Endothelial cell of umbilical vein (primary cell): ENCODE measurements around the gene BHLHE23. TPM values are rescaled to one million over a fixed set of nuclear protein-coding genes. Genes with fewer than 3 reads are reported as not detected.
A peak's percentile ranks its signal among the peaks of the same experiment; 100 is the strongest.

Source experiments
- BruUV-seq: library from RNA; stranded (reverse); fragments of 400-500 nt; replicated peaks from 2 replicates; lab custom pipeline; 2021; lab: Mats Ljungman, UMichigan
- CTCF ChIA-PET: fragments of 300-600, 350-600 bp; sonication (Branson Sonifier 250); formaldehyde crosslinking; loops from one replicate; lab custom pipeline; 2021; ENCODE audit warnings: antibody characterized with exemption, inconsistent platforms; lab: Charles Lee
- POLR2A ChIA-PET: fragments of 300-600, 350-600 bp; sonication (Branson Sonifier 250); formaldehyde crosslinking; loops from one replicate; lab custom pipeline; 2021; ENCODE audit warnings: antibody characterized with exemption, inconsistent platforms; lab: Charles Lee
- DNase-seq: peaks from one replicate; pipeline ENCODE4 v3.0.0-alpha.2; 2011; ENCODE audit warnings: low read depth, low spot score
- FAIRE-seq: peaks from 2 replicates; lab custom pipeline; 2011; peaks lifted over from hg19 to GRCh38; lab: Jason Lieb, UNC
- H2AFZ ChIP-seq: 2 replicates; pipeline ENCODE4 v1.6.0; 2012; ENCODE audit warnings: low read depth, low read length, control low read depth, inconsistent platforms
- H3K27ac ChIP-seq: 2 replicates; pipeline ENCODE4 v1.5.1; 2011; ENCODE audit warnings: low read depth, mild to moderate bottlenecking, control low read depth, low read length, moderate library complexity; ENCODE audit not compliant: insufficient read depth
- H3K27me3 ChIP-seq, 2 experiments: 2 replicates each; pipeline versions ENCODE4 v1.6.0 to v1.6.1; 2011; ENCODE audit warnings: low read length in 2 of 2, mixed read lengths in 1 of 2; ENCODE audit not compliant: control insufficient read depth in 2 of 2, insufficient read depth in 2 of 2
- H3K36me3 ChIP-seq, 2 experiments: 2 replicates in 1 of 2; 3 replicates in 1 of 2; pipeline ENCODE4 v1.5.1; 2011; ENCODE audit warnings: low read length in 2 of 2, mild to moderate bottlenecking in 1 of 2, moderate library complexity in 1 of 2; ENCODE audit not compliant: control insufficient read depth in 2 of 2, insufficient read depth in 2 of 2; ENCODE audit errors: extremely low read depth in 1 of 2
- H3K4me1 ChIP-seq: 3 replicates; pipeline ENCODE4 v1.5.1; 2011; ENCODE audit warnings: mild to moderate bottlenecking, low read length; ENCODE audit not compliant: control insufficient read depth, insufficient read depth; ENCODE audit errors: extremely low read depth
- H3K4me2 ChIP-seq: 2 replicates; pipeline ENCODE4 v1.6.1; 2011; ENCODE audit warnings: low read length, control low read depth, mixed read lengths; ENCODE audit not compliant: insufficient read depth
- H3K4me3 ChIP-seq, 3 experiments: fragments of 200-600 bp in 1 of 3; sonication (generic), shearing (Covaris generic) in 1 of 3; replicated peaks in 1 of 3; 2 replicates each; pipeline ENCODE4 v1.5.1; 2011 to 2016; ENCODE audit warnings: control low read depth in 3 of 3, low read length in 3 of 3, mild to moderate bottlenecking in 2 of 3, inconsistent platforms in 1 of 3, low read depth in 1 of 3, moderate library complexity in 1 of 3; ENCODE audit not compliant: insufficient read depth in 1 of 3
- H3K79me2 ChIP-seq: 2 replicates; pipeline ENCODE4 v1.6.0; 2012; ENCODE audit warnings: low read length, inconsistent platforms; ENCODE audit not compliant: control insufficient read depth, insufficient read depth
- H3K9ac ChIP-seq: replicated peaks from 2 replicates; pipeline ENCODE3; 2011; ENCODE audit warnings: low read length, control low read depth; ENCODE audit not compliant: insufficient read depth; ENCODE audit errors: extremely low read depth
- H3K9me1 ChIP-seq: replicated peaks from 3 replicates; pipeline ENCODE4 v1.6.0; 2011; ENCODE audit warnings: mild to moderate bottlenecking, low read length; ENCODE audit not compliant: control insufficient read depth, insufficient read depth; ENCODE audit errors: extremely low read depth
- H3K9me3 ChIP-seq: replicated peaks from 2 replicates; pipeline ENCODE4 v1.5.1; 2012; ENCODE audit warnings: low read length, inconsistent platforms; ENCODE audit not compliant: control insufficient read depth, insufficient read depth
- H4K20me1 ChIP-seq: replicated peaks from 2 replicates; pipeline ENCODE3; 2011; ENCODE audit warnings: mild to moderate bottlenecking, low read length; ENCODE audit not compliant: control insufficient read depth, insufficient read depth; ENCODE audit errors: extremely low read depth
- EZH2 ChIP-seq: IDR thresholded peaks from 2 replicates; pipeline ENCODE4 v1.6.1; 2012; ENCODE audit warnings: borderline replicate concordance, low read depth, mild to moderate bottlenecking, moderate library complexity, low read length, inconsistent platforms; ENCODE audit not compliant: severe bottlenecking
- FOS ChIP-seq: IDR thresholded peaks from 2 replicates; pipeline ENCODE4 v1.6.1; 2011; ENCODE audit warnings: mild to moderate bottlenecking, low read length, moderate library complexity, borderline replicate concordance; ENCODE audit not compliant: insufficient read depth
- JUN ChIP-seq: IDR thresholded peaks from 2 replicates; pipeline ENCODE4 v1.6.1; 2011; ENCODE audit warnings: borderline replicate concordance, low read depth; ENCODE audit not compliant: insufficient read length, insufficient read depth
- MYC ChIP-seq: IDR thresholded peaks from one replicate; pipeline ENCODE4 v1.6.1; 2011; ENCODE audit warnings: mild to moderate bottlenecking, low read depth, low read length
- POLR2A ChIP-seq: IDR thresholded peaks from 2 replicates; pipeline ENCODE4 v1.6.1; 2012; ENCODE audit warnings: low read depth, mild to moderate bottlenecking, control low read depth, low read length
- POLR2AphosphoS5 ChIP-seq: IDR thresholded peaks from 2 replicates; pipeline ENCODE4 v1.6.1; 2012; ENCODE audit warnings: low read depth, mild to moderate bottlenecking, control low read depth, low read length, moderate library complexity; ENCODE audit not compliant: insufficient read depth
- dilution Hi-C: fragments of 300-500 bp; cut with MboI; formaldehyde crosslinking; loops from one replicate; pipeline ENCODE4 v1.15.0; 2019; ENCODE audit warnings: low sequenced_read_pairs; ENCODE audit not compliant: extremely low pct_ligation_motif_present
- intact Hi-C: fragments of 100-400 bp; cut with micrococcal nuclease; formaldehyde crosslinking; loops from one replicate; pipeline ENCODE4 v1.10.0; 2022
- polyA plus RNA-seq, 4 experiments: library from polyadenylated mRNA; depleted of rRNA in 3 of 4; stranded (reverse) in 3 of 4; unstranded in 1 of 4; fragments of >200 nt; gene quantifications; 2 replicates each; pipeline versions ENCODE4 v1.2.1 to v1.2.3, GENCODE V29; 2011 to 2012; ENCODE audit warnings: missing spikeins in 1 of 4
- total RNA-seq: library from RNA; stranded (reverse); gene quantifications from 2 replicates; pipeline ENCODE4 v1.2.3, GENCODE V29; 2021
- TF ChIP-seq, protein P1 (sequence below): IDR thresholded peaks from 2 replicates; pipeline ENCODE4 v1.6.1; 2011; ENCODE audit not compliant: insufficient read depth, insufficient read length

Gene BHLHE23
- total and polyA plus RNA-seq, 2 donors (not counting 3 experiments of a cell fraction or from before 2014, with no cell fraction given): not detected

DNA sequence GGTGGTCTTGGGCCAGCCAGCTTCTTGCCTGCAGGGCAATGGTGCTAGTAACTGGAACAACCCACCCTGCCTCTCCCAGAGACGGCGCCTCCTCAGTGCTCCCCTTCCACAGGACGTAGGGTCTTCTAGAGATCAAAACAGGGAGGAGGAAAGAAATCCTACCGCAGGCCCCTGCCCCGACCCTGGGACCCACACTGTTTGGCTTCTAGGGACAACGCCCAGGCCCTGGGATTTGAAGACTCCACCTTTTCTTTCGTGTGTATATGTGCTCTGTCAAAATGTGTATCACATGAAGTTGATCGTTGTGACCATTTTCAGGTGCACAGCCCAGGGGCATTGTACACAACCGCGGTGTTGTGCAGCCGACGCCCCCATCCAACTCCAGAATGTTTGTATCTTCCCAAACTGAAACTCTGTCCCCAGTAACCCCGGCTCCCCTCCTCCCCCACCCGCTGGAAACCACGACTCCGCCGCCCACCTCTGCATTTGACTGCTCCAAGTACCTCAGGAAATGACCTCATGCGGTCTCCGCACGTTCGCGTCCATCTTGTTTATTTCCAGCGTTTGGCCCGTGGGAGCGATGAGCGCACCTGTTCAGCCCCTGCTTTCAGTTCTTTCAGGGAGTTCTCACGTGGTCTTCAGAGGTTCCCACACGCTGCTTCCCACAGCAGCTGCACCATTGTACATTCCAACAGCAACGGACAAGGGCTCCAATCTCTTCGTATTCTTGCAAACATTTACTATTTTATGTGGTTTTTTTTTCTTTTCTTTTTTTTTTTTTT lies 3.4 kb upstream of the BHLHE23 start:
- peak; percentile 12 for DNase-seq
- Histone ChIP-seq H3K4me2 (no peak overlapping the region), H3K9ac (no peak overlapping the region), H3K27ac (no peak overlapping the region), H2AFZ (no peak overlapping the region), H3K9me3 (no peaks in the 10 kb centered on the region), H3K9me1 (no peaks in the 10 kb centered on the region), H3K36me3 (no peaks in the 10 kb centered on the region), H3K4me1 (no peaks in the 10 kb centered on the region), H3K27me3 (peaks cover 63 to 77% of the 10 kb centered on the region in 2 experiments), H3K79me2 (no peaks in the 10 kb centered on the region), H3K4me3 (no peak overlapping the region), H4K20me1 (no peaks in the 10 kb centered on the region)
- no TSS peak for BruUV-seq
- POLR2A ChIA-PET: interaction anchor here (0.6 kb wide), 1 partner anchor 8 kb away, joined by 5 read pairs; no protein-coding TSS in a partner anchor
- intact Hi-C loops (loop anchor here (1.0 kb wide), 2 partner anchors 38 to 137 kb away; no protein-coding TSS in a partner anchor), dilution Hi-C loops (no loop called here)
- TF ChIP-seq FOS: no peak
- no peak for TF ChIP-seq MYC
- TF ChIP-seq POLR2A: no peak
- TF ChIP-seq, protein P1, sequence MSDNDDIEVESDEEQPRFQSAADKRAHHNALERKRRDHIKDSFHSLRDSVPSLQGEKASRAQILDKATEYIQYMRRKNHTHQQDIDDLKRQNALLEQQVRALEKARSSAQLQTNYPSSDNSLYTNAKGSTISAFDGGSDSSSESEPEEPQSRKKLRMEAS: no peak
- no peak for TF ChIP-seq EZH2
- TF ChIP-seq POLR2AphosphoS5: no peak
- TF ChIP-seq JUN: no peak
- no peak for FAIRE-seq
- CTCF ChIA-PET: interaction anchor here (0.8 to 2.5 kb wide), 5 partner anchors 31 to 216 kb away, joined by 3 to 35 read pairs (median 5); no protein-coding TSS in a partner anchor
